ENCODE data around the gene ANKRD39. TPM values are rescaled to one million over a fixed set of nuclear protein-coding genes. Genes with fewer than 3 reads are reported as not detected.

The ANKRD39 gene
- total RNA-seq, 1 experiment from 2014 or later: 12.2 TPM

- no TSS peak for BruUV-seq (replicated peaks)
- peaks cover 22% of the 10 kb centered on the region for H3K36me3 Mint-ChIP-seq (ENCODE audit: insufficient read depth, unreplicated experiment)
These were observed 15.2 kb downstream of the ANKRD39 start for GRCh38 chr2:96842600-96842999.

GRCh38 chr2:96841701-96842495, 15.9 kb downstream of the ANKRD39 start:
- no TSS peak for BruUV-seq (replicated peaks)
- H3K27me3 Mint-ChIP-seq (ENCODE audit: unreplicated experiment): no peaks in the 10 kb centered on the region
- intact Hi-C loops (cut with micrococcal nuclease; ENCODE audit: unreplicated experiment): no loop called here
- CTCF ChIA-PET: interaction anchor here (1.2 kb wide), 1 partner anchor 16 kb away, joined by 3 read pairs; the partner anchor contains the start of gene ANKRD39
- DNase-seq: no peak
- H3K4me1 Mint-ChIP-seq (ENCODE audit: low read depth, unreplicated experiment): no peaks in the 10 kb centered on the region
- no peak overlapping the region for H3K4me3 Mint-ChIP-seq (ENCODE audit: low read depth, unreplicated experiment)
- no peak for TF ChIP-seq CTCF (IDR thresholded peaks at IDR 0.05; ENCODE audit: unreplicated experiment)
- peak overlapping the region; percentile 2 for H3K27ac Mint-ChIP-seq (ENCODE audit: unreplicated experiment)
- peaks cover 22% of the 10 kb centered on the region for H3K36me3 Mint-ChIP-seq (ENCODE audit: insufficient read depth, unreplicated experiment)
- H3K9me3 Mint-ChIP-seq (ENCODE audit: low read depth, unreplicated experiment): no peaks in the 10 kb centered on the region

More at GRCh38 chr2:96842600-96842999, 15.2 kb downstream of the ANKRD39 start:
- intact Hi-C loops (cut with micrococcal nuclease; ENCODE audit: unreplicated experiment): no loop called here
- Mint-ChIP-seq H3K27me3 (ENCODE audit: unreplicated experiment) (no peaks in the 10 kb centered on the region), H3K27ac (ENCODE audit: unreplicated experiment) (peak overlapping the region; percentile 2), H3K9me3 (ENCODE audit: low read depth, unreplicated experiment) (no peaks in the 10 kb centered on the region), H3K4me1 (ENCODE audit: low read depth, unreplicated experiment) (no peaks in the 10 kb centered on the region), H3K4me3 (ENCODE audit: low read depth, unreplicated experiment) (no peak overlapping the region)
- TF ChIP-seq CTCF (IDR thresholded peaks at IDR 0.05; ENCODE audit: unreplicated experiment): no peak
- no peak for DNase-seq
- CTCF ChIA-PET: interaction anchor here (0.6 to 1.2 kb wide), 3 partner anchors 15 to 85 kb away, joined by 3 read pairs; partner anchors contain the start of gene ANKRD39

GRCh38 chr2:96839875-96840850, 17.7 kb downstream of the ANKRD39 start:
- Mint-ChIP-seq H3K36me3 (ENCODE audit: insufficient read depth, unreplicated experiment) (peaks cover 22% of the 10 kb centered on the region), H3K27ac (ENCODE audit: unreplicated experiment) (no peak overlapping the region), H3K9me3 (ENCODE audit: low read depth, unreplicated experiment) (no peaks in the 10 kb centered on the region), H3K4me3 (ENCODE audit: low read depth, unreplicated experiment) (no peak overlapping the region), H3K27me3 (ENCODE audit: unreplicated experiment) (no peaks in the 10 kb centered on the region), H3K4me1 (ENCODE audit: low read depth, unreplicated experiment) (no peaks in the 10 kb centered on the region)
- BruUV-seq (replicated peaks): no TSS peak
- intact Hi-C loops (cut with micrococcal nuclease; ENCODE audit: unreplicated experiment): no loop called here
- DNase-seq: no peak
- TF ChIP-seq CTCF (IDR thresholded peaks at IDR 0.05; ENCODE audit: unreplicated experiment): no peak
- CTCF ChIA-PET: no interaction called here

GRCh38 chr2:96839293-96839874, 18.4 kb downstream of the ANKRD39 start:
- Mint-ChIP-seq H3K27me3 (ENCODE audit: unreplicated experiment) (no peaks in the 10 kb centered on the region), H3K4me3 (ENCODE audit: low read depth, unreplicated experiment) (no peak overlapping the region), H3K36me3 (ENCODE audit: insufficient read depth, unreplicated experiment) (peaks cover 22% of the 10 kb centered on the region), H3K4me1 (ENCODE audit: low read depth, unreplicated experiment) (no peaks in the 10 kb centered on the region), H3K27ac (ENCODE audit: unreplicated experiment) (no peak overlapping the region), H3K9me3 (ENCODE audit: low read depth, unreplicated experiment) (no peaks in the 10 kb centered on the region)
- no peak for DNase-seq
- TF ChIP-seq CTCF (IDR thresholded peaks at IDR 0.05; ENCODE audit: unreplicated experiment): no peak
- CTCF ChIA-PET: no interaction called here
- no TSS peak for BruUV-seq (replicated peaks)
- intact Hi-C loops (cut with micrococcal nuclease; ENCODE audit: unreplicated experiment): no loop called here
